ENCODE data around the gene FAM13A. TPM values are rescaled to one million over a fixed set of nuclear protein-coding genes. Genes with fewer than 3 reads are reported as not detected.

The FAM13A gene
- polyA plus RNA-seq, 1 of the 3 experiments (the other 2 are of a cell fraction): 0.67 TPM

GRCh38 chr4:89067417-89067816 is 10.4 kb upstream of the FAM13A start:
- no peak for DNase-seq
- no peak overlapping the region for H3K27ac ChIP-seq (ENCODE audit: low read depth in 2 of 2, low read length in 1 of 2)
- CTCF ChIA-PET: interaction anchor here (0.9 to 1.1 kb wide), 2 partner anchors 10 to 43 kb away, joined by 3 read pairs; partner anchors contain the start of gene FAM13A

More at GRCh38 chr4:89067417-89067816, 10.4 kb upstream of the FAM13A start:
- no peak overlapping the region for H3K9ac ChIP-seq
- no peaks in the 10 kb centered on the region for H3K79me2 ChIP-seq (ENCODE audit: insufficient read depth)
- no peak overlapping the region for H2AFZ ChIP-seq (ENCODE audit: low read depth)
- no peaks in the 10 kb centered on the region for H3K36me3 ChIP-seq (replicated peaks in 1 of 2; ENCODE audit: control insufficient read depth in 1 of 2, insufficient read depth in 2 of 2, low read length in 1 of 2)
- no peaks in the 10 kb centered on the region for H3K9me3 ChIP-seq
- POLR2A ChIA-PET: no interaction called here
- H3K27me3 ChIP-seq (ENCODE audit: insufficient read depth): no peaks in the 10 kb centered on the region
- H3K4me2 ChIP-seq: no peak overlapping the region
- H3K9me2 ChIP-seq: no peaks in the 10 kb centered on the region
- H3K4me1 ChIP-seq (ENCODE audit: control insufficient read depth in 1 of 2, insufficient read depth in 2 of 2, low read depth in 1 of 2, low read length in 1 of 2): no peaks in the 10 kb centered on the region
- H4K20me1 ChIP-seq (ENCODE audit: insufficient read depth): no peaks in the 10 kb centered on the region
- TF ChIP-seq ELF1 (IDR thresholded peaks at IDR 0.05) (no peak), JUND (IDR thresholded peaks at IDR 0.05) (no peak), FOSL2 (IDR thresholded peaks at IDR 0.05; ENCODE audit: borderline replicate concordance, low read depth) (no peak), RXRA (IDR thresholded peaks at IDR 0.05; ENCODE audit: borderline replicate concordance, low read depth) (no peak), SIN3A (IDR thresholded peaks at IDR 0.05; ENCODE audit: borderline replicate concordance, low read depth, low read length) (no peak), EP300 (IDR thresholded peaks at IDR 0.05; ENCODE audit: borderline replicate concordance in 1 of 2, low read depth in 1 of 2, low read length in 1 of 2) (no peak), TCF12 (IDR thresholded peaks at IDR 0.05) (no peak), GABPA (IDR thresholded peaks at IDR 0.05; ENCODE audit: low read depth) (no peak), GATA2 (CRISPR knock-in tag; IDR thresholded peaks at IDR 0.05) (no peak), PBX3 (IDR thresholded peaks at IDR 0.05) (no peak), REST (IDR thresholded peaks at IDR 0.05; ENCODE audit: low read depth, low read length) (no peak), MAX (IDR thresholded peaks at IDR 0.05; ENCODE audit: low read depth) (no peak), ZBTB33 (IDR thresholded peaks at IDR 0.05; ENCODE audit: borderline replicate concordance, low read depth) (no peak)
- no peaks in the 10 kb centered on the region for H3F3A ChIP-seq (replicated peaks; ENCODE audit: insufficient read depth)
- no peak overlapping the region for H3K4me3 ChIP-seq (ENCODE audit: low read depth in 2 of 2, low read length in 1 of 2)
